HepG2 (cell line): ENCODE results near the gene RRBP1. TPM values are rescaled to one million over a fixed set of nuclear protein-coding genes. Genes with fewer than 3 reads are reported as not detected.

Experiments used
- ARID3A ChIP-seq: IDR thresholded peaks from 2 replicates; pipeline ENCODE4 v1.6.1; 2012; ENCODE audit warnings: low read depth, low read length, improper control_type of control experiment
- CBX5 ChIP-seq: sonication (generic); formaldehyde crosslinking; IDR thresholded peaks from 2 replicates; pipeline ENCODE4 v1.4.0; 2020; ENCODE audit warnings: missing genetic modification reagents, borderline replicate concordance
- CERS6 ChIP-seq: sonication (generic); formaldehyde crosslinking; IDR thresholded peaks from 2 replicates; pipeline ENCODE4 v1.5.0; 2020; ENCODE audit warnings: missing genetic modification reagents
- FOXK1 ChIP-seq: sonication (generic); formaldehyde crosslinking; IDR thresholded peaks from 2 replicates; pipeline ENCODE4 v1.4.0; 2020; ENCODE audit warnings: low read depth, missing genetic modification reagents, borderline replicate concordance
- HNF4A ChIP-seq: sonication (generic); formaldehyde crosslinking; IDR thresholded peaks from 2 replicates; pipeline ENCODE4 v1.4.0; 2020; ENCODE audit warnings: missing genetic modification reagents
- HNRNPLL ChIP-seq: fragments of 200-400 bp; formaldehyde crosslinking; IDR thresholded peaks from 2 replicates; pipeline ENCODE4 v1.6.1; 2017; ENCODE audit warnings: mild to moderate bottlenecking, low read depth, low read length; ENCODE audit not compliant: poor library complexity, severe bottlenecking
- MLXIP ChIP-seq: sonication (generic); formaldehyde crosslinking; IDR thresholded peaks from 2 replicates; pipeline ENCODE4 v1.9.0; 2021; ENCODE audit warnings: missing genetic modification reagents, borderline replicate concordance
- RNF219 ChIP-seq: sonication (generic); formaldehyde crosslinking; IDR thresholded peaks from 2 replicates; pipeline ENCODE4 v1.5.0; 2020; ENCODE audit warnings: mild to moderate bottlenecking, missing genetic modification reagents
- SCMH1 ChIP-seq: sonication (generic); formaldehyde crosslinking; IDR thresholded peaks from 2 replicates; pipeline ENCODE4 v1.9.0; 2021; ENCODE audit warnings: missing genetic modification reagents, mild to moderate bottlenecking, borderline replicate concordance
- SIX4 ChIP-seq: sonication (generic); formaldehyde crosslinking; IDR thresholded peaks from 2 replicates; pipeline ENCODE4 v1.4.0; 2020; ENCODE audit warnings: missing genetic modification reagents
- U2AF1 ChIP-seq: fragments of 200-400 bp; formaldehyde crosslinking; optimal IDR thresholded peaks from 2 replicates; pipeline ENCODE3; 2017; ENCODE audit warnings: mild to moderate bottlenecking, low read depth, low read length
- ZC3H4 ChIP-seq: sonication (generic); formaldehyde crosslinking; IDR thresholded peaks from 2 replicates; pipeline ENCODE4 v1.4.0; 2020; ENCODE audit warnings: missing genetic modification reagents, borderline replicate concordance
- ZFP82 ChIP-seq: sonication (generic); formaldehyde crosslinking; IDR thresholded peaks from 2 replicates; pipeline ENCODE4 v1.5.1; 2020; ENCODE audit warnings: mild to moderate bottlenecking, missing genetic modification reagents, borderline replicate concordance
- ZNF383 ChIP-seq: sonication (generic); formaldehyde crosslinking; IDR thresholded peaks from 2 replicates; pipeline ENCODE4 v1.4.0; 2020; ENCODE audit warnings: missing genetic modification reagents, mild to moderate bottlenecking, borderline replicate concordance
- ZNF678 ChIP-seq: sonication (generic); formaldehyde crosslinking; IDR thresholded peaks from 2 replicates; pipeline ENCODE4 v1.4.0; 2020; ENCODE audit warnings: mild to moderate bottlenecking, missing genetic modification reagents
- ZNF710 ChIP-seq: sonication (generic); formaldehyde crosslinking; IDR thresholded peaks from 2 replicates; pipeline ENCODE4 v1.5.0; 2020; ENCODE audit warnings: mild to moderate bottlenecking, missing genetic modification reagents, borderline replicate concordance
- polyA plus RNA-seq, 8 experiments: library from polyadenylated mRNA; depleted of rRNA in 3 of 8; stranded (reverse) in 7 of 8; unstranded in 1 of 8; fragments of >200 nt; fragmentation: Illumina TruSeq in 4 of 8; extraction: Trizol in 4 of 8; gene quantifications; 2 replicates each; pipeline versions ENCODE4 v1.2.1 to v1.2.3, GENCODE V29; 2011 to 2016; ENCODE audit warnings: low read depth in 4 of 8, missing spikeins in 1 of 8, mixed read lengths in 1 of 8; ENCODE audit not compliant: insufficient read depth in 1 of 8
- total RNA-seq, 5 experiments: library from RNA; depleted of rRNA; stranded (reverse); fragments of >200 nt; fragmentation: Illumina TruSeq; extraction: Trizol; gene quantifications; 2 replicates each; pipeline ENCODE4 v1.2.3, GENCODE V29; 2016; ENCODE audit warnings: low read depth in 1 of 5

RRBP1 gene
- total and polyA plus RNA-seq, 2 of the 13 experiments (the other 11 are each of a cell fraction or from before 2014, with no cell fraction given): 150 to 222 TPM

GRCh38 chr20:17680836-17681725 is 961 bp downstream of the RRBP1 start (continued):
- no peak for TF ChIP-seq SCMH1 (CRISPR knock-in tag)
- no peak for TF ChIP-seq RNF219 (CRISPR knock-in tag)
- TF ChIP-seq ZNF678 (CRISPR knock-in tag): no peak
- TF ChIP-seq ZNF710 (CRISPR knock-in tag): no peak
- no peak for TF ChIP-seq U2AF1
- TF ChIP-seq ARID3A: no peak
- TF ChIP-seq FOXK1 (CRISPR knock-in tag): no peak
- no peak for TF ChIP-seq HNF4A (CRISPR knock-in tag)
- no peak for TF ChIP-seq CBX5 (CRISPR knock-in tag)
- TF ChIP-seq ZFP82 (CRISPR knock-in tag): peak; percentile 95
- TF ChIP-seq SIX4 (CRISPR knock-in tag): no peak
- TF ChIP-seq MLXIP (CRISPR knock-in tag): no peak
- TF ChIP-seq ZC3H4 (CRISPR knock-in tag): no peak; the same call in 1 of the 2 replicates
- no peak for TF ChIP-seq CERS6 (CRISPR knock-in tag)
- no peak for TF ChIP-seq HNRNPLL
- TF ChIP-seq ZNF383 (CRISPR knock-in tag): no peak
